Renal pelvis (tissue), 4 donors: ENCODE measurements around the gene WWC2. TPM values are rescaled to one million over a fixed set of nuclear protein-coding genes. Genes with fewer than 3 reads are reported as not detected.
"Not testable (repeated sequence)": the region's sequence is repeated elsewhere in the genome, so short reads cannot be mapped to it uniquely, and the experiment has no call there.

Source experiments
- DNase-seq: peaks from one replicate; pipeline ENCODE4 v3.0.0-alpha.2; 2013
- polyA plus RNA-seq, 3 donors: library from polyadenylated mRNA; unstranded; fragments of 120-200 nt; gene quantifications; one replicate each; pipeline ENCODE4 v1.2.1, GENCODE V29; 2013; ENCODE audit not compliant: insufficient read length in 3 of 3

The WWC2 gene
- polyA plus RNA-seq, 3 donors, result 50.2 to 73.6 (median 65.2) TPM

DNA sequence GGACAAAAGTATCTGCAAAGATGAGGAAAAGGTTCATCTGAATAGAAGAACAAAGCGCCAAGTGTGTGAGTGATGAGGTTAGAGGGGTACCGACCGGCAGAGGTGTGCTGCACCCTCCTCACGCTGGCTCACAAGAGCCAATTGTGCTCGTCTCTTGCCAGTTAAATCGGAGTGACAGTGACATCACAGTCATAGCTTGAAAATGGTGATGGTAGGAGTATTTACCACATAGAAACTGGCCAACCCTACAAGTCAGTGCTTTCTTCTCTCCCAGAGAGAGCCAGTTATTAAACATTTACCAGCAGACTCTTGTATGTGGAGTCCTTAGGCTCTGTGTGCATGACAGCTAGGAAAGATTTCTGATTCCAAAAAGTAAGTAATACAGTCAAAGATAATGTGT, 188.6 kb downstream of the WWC2 start:
- DNase-seq, result no peak

DNA sequence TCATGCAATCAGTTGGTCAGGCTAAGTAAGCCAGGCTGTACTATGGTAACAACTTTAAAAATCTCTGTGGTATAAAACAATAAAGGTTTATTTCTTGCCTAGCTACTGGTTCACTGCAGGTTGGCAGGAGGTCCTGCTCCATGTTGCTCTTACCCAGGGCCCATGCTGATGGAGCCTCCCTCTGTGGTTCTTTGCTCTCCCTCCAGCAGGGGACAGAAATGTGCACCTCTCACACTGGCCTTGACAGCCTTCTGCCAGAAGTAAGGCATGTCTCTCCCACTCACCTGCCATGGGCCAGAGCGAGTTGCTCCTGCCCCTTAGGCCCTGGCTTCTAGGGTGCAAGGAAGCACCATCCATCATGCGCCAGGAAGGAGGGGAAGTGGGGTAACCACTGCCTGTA, 189.9 kb downstream of the WWC2 start:
- no peak for DNase-seq

DNA sequence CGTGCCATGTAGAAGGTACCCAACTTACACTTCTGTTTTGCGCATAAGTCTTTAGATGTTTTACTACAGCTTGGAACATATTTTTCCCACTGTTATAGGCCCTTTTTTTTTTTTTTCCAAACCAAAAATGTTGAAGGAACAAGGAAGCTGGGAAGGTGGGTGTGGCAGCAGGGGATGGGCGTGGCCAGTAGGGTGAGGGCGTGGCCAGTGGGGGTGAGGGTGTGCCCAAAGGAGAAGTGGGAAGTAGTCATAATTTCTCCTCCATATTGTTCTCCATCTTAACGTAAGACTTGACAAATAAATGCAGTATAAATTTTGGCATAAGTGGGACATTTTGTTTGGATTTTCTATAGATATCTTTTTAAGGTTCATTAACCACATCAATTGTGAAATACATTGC, 190.6 kb downstream of the WWC2 start:
- DNase-seq, result no peak

DNA sequence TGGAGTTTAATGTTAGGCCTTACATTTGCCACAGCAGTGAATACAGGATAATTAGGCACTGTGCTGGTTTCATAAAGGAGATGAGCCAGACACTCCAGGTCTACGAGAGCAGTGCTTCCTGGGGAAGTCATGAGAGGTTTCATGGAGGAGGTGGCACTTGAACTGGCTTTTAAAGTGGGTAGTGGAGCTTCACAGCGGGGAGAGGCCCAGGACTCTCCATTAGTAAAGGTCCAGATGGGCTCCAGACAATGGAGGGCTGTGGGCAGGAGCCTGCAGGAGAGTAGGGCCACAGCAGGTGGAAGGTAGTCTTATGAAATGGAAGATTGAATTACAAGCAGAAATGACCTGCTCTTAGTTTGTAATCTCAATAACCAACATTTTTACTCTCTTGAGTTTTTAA, 192.0 kb downstream of the WWC2 start:
- DNase-seq, result no peak

DNA sequence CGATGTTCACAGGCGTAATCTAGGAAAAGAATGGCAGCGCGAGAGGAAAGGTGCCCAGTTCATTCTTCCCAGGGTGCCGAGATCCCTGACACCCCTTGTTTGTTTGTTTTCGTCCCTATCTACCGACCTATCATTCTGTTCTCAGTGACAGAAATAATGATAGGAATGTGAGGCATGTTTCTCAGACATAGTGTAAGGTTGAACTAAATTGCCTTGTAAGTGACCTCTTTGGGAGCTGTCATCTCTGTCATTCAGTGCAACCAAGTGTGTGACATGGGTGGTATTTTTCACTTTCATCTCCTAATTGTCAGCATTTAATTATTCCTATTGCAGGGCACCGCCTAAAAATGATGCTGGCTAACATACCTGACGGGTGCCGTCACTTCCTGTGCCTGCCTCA, 196.7 kb downstream of the WWC2 start:
- no peak for DNase-seq

DNA sequence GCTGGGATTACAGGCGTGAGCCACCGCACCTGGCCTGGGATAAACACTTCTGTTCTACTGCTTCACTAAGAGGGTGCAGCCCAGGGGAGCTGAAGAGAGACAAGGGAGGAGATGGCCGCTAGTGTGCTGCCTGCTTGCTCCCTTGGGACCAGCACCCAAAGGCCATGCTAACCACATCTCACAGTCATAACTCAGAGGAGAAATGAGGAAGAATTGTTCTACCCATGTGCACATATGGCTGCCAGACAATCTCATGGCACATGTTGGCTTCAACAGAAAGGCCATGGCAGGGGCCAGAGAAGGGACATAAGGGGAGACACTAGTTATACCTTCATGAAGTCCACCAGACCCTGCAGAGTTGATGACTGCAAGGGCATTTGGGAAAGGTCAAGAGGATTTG, 198.6 kb downstream of the WWC2 start:
- no peak for DNase-seq

DNA sequence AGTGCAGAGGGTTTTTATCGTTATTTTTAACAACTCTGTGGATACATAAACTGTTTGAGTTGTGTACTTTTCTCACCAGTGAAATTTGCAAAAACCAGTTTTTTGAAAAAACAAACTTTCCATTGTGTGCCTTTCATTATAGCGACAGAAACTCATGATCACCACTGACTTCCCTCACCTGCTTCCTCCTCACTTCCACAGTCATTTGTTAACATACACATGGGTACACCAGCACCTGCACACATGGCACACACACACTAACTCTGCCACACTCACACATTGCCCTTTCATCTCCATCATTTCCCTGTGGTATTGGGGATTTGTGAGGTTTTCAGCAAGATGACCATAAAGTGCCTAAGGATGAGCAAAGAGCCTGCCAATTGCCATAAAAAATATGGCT, 200.4 kb downstream of the WWC2 start:
- DNase-seq, result no peak

DNA sequence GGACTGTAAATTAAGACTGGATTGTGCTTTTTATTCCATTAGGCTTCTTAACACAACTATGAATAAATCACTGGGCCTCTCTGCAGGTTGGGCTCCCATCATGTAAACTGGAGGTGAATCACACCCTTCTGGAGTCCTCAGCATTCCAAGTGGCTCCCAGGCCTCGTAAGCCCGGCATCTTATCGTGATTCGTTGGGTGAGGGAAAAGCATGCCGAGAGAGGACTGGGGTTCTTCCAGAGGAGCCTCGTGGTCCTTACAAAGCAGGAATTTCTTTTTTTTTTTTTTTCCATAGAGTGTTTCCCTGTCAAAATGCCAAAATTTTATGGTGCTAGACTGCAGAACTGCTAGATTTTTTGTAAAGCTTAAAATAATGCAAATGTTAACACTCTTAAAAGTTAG, 201.0 kb downstream of the WWC2 start:
- no peak for DNase-seq

DNA sequence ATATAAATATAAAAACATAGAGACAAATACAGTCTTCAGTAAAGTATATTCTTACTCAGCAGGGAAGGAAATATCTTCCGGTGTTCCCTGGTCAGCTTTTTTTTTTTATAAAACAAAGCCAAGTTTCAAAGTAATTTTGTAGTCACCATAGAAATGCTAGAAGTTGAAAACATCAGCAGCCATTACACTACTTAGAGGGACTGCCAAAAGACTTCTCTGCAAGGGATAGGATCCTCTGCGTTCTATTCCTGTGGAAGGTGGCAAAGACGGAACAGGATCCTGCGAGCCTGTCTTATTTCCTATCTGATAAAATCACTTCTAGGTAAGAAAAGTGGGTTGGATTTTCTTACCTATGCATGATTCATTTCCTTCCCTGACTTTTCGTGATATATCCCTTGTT, 201.6 kb downstream of the WWC2 start:
- no peak for DNase-seq

DNA sequence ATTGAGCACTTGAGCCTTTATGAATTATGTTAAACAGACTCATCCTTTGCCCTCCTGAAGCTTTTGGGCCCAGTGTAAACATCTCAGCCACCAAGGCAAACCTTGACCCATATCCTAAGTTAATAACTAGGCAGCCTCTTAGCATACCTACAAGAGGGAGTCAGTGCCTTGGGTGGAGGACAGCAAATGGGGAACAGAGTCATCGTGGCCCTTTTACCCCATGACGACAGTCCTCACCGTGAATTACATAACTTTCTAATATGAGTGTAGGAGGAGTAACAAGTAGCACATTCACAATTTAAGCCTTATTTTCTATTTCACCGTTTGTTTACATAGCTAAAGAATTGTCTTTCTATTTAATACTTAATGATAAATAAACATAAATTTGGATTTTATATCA, 204.2 kb downstream of the WWC2 start:
- no peak for DNase-seq

DNA sequence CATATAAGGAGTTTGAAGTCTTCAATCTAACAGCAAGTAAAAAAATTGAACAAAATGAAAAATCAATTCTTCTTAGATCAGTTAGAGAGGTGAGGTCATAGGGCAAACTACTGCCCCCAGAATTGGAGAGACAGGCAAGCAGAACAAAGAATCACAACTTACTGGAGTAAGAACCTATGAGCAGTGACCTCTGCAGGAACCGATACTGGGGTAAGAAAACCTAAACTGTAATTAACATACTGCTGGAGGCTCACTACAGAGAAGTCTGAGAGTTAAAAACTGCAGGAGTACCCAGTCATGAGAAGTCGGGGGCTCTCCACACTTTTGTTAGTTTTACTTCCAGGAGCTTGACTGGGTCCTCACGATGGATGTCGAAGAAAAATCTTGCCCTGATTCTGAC, 205.0 kb downstream of the WWC2 start:
- DNase-seq, result no peak

DNA sequence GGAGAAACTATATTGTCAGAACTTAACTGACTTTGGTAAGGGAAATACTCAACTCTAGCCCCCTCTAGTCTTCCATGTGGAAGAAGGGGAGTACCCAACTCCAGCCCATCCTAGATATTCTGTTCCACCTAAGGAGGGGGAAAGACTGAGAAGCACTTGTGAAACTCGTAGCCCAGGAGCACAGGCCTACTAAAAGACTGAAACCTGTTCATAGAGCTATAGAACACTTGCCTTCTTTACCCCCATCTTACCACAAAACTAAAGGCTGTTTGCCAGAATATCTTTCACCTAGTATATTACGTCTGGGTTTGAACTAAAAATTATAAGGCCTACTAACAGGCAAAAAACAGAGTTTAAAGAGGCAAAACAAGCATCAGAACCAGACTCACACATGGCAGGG, 205.5 kb downstream of the WWC2 start:
- DNase-seq, result no peak

DNA sequence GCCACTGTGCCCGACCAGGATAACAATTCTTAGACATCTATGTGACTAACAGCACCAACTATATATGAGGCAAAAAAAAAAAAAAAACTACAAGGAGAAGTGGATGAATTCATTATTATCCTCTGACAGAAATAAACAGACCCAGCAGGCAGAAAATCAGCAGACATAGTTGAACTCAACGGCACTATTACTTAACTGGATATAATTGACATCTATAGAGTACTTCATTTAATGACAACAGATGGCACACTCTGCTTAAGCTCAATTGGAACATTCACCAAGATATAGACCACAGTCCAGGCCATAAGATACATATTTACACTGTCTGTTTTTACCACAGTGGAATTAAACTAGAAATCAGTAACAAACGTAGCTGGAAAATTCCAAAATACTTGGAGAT, 207.8 kb downstream of the WWC2 start:
- no peak for DNase-seq

DNA sequence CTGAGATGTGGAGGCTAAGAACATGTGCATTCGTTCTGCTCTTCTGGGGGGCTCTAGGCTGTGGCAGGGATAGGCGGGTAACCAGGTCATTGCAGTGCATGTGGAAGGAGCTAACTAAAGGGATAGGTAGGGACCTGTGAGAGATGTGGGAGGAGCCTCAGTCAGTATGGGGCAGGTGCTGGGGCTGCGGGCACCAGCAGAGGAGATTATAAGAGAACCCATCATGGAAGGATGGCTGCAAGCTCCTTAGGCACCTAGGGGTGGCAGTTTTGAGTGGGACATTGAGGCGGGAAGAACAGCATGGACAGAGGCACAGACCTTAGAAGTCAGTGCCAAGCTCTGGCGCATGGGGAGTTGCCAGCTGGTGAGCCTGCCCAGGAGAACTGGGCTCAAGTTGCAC, 213.8 kb downstream of the WWC2 start:
- DNase-seq, result no peak

DNA sequence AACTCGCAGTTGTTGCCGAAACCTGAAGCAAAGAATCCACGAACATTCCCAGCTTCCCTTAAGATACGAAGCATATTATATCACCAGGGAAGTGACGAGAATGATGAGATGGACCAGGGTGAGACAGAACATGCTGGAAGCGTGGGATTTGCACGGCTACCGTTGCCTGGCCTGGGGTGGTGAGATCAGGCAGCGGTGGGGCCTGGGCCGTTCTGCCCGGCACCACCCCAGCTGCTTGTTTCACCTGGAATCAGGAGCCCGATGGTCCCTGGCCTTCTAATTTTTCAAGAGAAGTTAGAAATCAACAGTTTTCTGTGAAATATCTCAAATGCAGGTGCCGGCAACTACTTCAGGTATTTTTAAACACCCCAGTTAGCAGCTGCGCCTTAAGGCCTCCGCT, 215.3 kb downstream of the WWC2 start:
- no peak for DNase-seq

DNA sequence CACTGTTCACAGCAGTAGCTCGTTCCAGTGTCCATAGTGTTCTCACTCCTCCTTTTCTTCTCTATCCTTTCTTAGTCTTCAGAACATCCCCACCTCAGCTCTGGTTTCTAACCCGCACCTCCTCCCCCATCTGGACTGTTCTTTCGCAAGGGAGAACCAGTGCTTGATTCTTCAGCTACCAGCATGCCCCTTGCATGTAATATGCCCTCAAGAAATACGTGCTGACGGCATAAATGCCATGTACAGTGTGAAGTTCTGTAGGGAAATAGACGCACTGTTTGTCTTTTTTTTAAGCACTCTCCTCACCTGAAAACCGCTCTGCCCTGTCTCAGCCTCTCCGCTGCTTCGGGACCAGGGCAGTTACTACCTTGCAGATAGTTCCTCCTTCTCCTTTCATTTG, 215.7 kb downstream of the WWC2 start:
- no peak for DNase-seq

DNA sequence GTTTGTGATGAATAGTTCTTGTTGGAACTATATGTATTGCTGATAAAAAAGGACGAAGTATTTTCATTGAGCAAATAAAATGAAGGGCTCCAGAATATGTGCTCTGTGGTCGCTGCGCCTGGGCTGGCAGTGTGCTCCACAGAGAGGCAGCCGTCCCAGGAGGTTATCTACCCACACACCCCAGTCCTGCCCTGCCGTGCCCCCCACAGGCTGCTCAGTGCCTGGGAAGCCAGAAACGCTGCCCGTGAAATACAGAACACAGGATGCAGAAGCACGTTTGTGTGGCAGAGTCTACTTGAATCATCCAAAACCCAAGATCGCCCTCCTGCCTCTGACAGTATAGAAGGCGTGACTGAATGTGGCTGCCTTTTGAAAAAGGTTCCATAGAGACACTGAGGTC, 219.6 kb downstream of the WWC2 start:
- DNase-seq, result no peak

DNA sequence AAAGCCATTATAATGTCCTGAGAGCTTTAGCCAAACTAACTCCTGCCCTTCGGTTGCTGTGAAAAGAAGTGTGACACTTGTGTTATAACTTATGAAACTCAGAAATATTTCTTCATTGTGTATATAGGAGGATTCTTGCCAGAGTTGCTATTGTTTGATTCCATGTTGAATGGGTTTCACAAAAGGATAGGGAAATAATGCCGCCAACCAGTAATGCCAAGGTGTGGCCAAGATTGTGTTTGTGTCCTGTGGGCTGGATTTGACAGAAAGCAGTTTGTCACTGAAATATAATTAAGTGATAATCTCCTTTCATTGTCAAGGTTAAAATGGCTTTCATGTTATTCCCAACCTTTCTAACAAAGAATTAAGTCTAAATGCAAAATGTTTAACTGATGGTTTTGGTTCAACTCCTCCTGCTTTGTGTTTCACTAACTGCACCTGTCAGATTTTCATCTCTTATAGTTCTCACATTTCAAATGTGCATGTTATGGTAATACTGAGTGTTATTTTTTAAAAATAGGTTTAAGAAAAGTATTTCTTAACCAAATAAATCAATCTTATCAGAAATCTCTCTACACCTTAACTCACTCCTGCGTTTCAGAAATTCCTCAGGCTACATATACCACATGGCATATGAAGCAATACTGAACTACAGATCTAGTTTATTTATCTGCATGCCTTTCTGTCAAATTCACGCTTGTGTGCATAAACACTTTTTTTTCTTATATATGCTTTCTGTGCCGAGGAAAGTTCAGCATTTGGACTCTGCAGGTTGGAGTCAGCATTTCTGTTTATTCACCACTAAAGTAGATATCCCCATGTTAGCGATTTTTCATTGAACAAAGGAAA, 221.4 kb downstream of the WWC2 start, which contains the start of gene CLDN22:
Gene CLDN22, minus strand, starts transcription at position 66 of the 849 bp plus-strand sequence. Its CDS starts 58 bp downstream, at position 8.
- no peak for DNase-seq

DNA sequence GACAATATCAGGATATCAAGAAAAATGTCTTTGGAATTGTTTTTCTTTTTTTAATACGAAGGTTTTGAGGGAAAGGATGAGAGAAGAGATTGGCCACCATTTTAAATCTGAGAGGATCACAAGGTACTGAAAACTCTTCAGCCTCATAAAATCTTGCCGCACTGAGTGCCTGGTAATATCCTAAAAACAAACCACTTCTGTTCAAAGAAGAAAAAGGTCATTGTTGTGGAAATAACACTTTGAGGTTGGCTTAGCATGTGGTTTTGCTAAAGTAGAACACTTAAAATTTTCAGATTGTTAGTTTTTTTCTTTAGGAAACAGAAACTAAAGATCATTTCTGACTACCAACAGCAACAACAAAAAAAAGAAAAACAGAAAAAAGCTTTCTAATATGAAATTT, 222.0 kb downstream of the WWC2 start:
- DNase-seq, result no peak

DNA sequence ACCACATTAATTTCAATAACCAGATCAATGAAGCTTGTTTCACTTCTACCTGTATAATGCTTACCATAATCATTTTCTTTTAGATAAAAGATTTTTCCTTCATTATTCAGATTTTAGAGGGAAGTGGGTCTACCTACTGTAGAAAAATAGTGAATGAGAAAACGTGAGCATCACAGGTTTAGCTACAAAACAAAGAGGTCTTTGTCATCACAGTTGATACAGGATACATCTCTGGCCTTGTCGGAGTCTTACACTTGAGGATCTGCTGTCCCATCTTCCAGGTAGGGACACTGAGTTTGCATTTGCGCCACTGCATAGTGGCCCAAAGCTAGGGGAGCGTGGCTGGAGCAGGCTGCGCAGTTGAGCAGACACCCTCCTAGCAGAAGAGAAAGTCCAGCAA, 222.5 kb downstream of the WWC2 start:
- no peak for DNase-seq

DNA sequence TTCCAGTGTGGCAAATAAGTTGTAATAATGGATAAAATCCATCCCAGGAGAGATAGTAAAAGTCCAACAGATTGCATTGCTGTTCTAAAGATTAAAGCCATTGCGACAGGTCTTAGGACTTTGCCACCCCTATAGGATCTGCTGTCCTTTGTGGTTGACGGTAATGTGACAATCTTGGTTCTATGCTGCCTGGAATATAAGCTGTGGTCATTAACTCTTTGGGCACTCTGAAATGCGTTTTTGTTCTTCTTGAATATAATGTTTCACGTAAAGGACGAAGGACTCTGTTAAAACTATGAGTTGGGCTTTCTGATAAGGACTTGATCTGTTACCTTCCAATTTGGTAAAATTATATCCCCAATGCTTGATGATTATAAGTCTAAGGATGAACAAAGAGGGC, 223.3 kb downstream of the WWC2 start, which contains the start of gene CLDN24:
Gene CLDN24, minus strand, starts transcription at position 101 of the 400 bp plus-strand sequence. Its CDS starts 0 bp downstream, at position 101.
- no peak for DNase-seq

DNA sequence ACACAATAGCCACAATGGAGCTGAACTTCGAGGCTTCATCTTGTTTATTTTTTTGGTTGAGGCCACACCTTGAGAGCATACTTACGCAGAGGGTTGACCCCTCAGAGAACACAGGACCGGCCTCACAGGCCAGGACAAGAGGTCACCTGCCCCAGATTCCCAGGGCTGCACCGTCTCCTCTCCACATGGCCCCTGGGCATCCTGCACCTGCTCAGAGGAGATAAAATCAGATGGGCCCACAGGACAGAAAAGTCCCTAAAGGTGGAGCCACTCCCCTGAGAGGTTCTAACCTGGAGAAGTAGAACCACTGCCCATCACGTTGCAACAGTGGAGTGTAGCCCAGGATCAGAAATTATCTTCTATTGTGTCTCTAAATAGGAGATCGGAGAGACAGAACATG, 224.2 kb downstream of the WWC2 start:
- DNase-seq, result no peak

DNA sequence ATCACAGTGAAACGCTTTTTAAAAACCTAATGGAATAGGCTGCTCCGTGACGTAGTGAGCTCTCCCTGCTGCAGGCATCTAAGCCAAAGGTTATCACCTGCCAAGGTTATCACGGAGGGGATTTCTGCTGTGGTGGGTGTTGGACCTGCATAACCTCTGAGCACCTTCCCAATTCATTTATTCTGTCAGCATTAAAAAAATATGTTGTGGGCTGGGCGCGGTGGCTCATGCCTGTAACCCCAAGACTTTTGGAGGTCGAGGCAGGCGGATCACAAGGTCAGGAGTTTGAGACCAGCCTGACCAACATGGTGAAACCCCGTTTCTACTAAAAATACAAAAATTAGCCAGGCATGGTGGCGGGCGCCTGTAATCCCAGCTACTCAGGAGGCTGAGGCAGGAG, 225.0 kb downstream of the WWC2 start:
- not testable (repeated sequence) for DNase-seq

DNA sequence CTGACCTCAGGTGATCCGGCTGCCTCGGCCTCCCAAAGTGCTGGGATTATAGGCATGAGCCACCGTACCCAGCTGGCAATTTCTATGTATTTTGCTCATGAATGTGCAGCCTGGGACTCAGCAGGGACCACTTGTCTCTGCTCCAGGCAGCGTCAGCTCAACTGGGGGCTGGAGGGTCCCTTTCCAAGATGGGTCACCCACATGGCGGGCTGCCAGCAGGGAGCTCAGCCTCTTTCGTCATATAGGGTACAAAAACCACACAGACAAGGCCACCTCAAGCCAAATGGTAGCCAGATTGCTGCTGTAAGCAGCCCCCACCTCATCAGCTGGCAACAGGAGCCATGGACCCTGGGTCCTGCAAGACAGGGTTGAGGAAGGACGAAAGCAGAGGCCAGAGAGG, 225.6 kb downstream of the WWC2 start:
- no peak for DNase-seq
